NT2/D1 (cell line): ENCODE data around the gene ARRB1.

ENCODE experiments used
- SUZ12 ChIP-seq: IDR thresholded peaks from 2 replicates; pipeline ENCODE4 v1.6.1; 2011; ENCODE audit not compliant: insufficient read length, insufficient read depth; ENCODE audit errors: extremely low read depth
- YY1 ChIP-seq: IDR thresholded peaks from 2 replicates; pipeline ENCODE4 v1.6.1; 2011; ENCODE audit not compliant: insufficient read length, insufficient read depth
- ZNF274 ChIP-seq: IDR thresholded peaks from 2 replicates; pipeline ENCODE4 v1.6.1; 2011; ENCODE audit warnings: mild to moderate bottlenecking, low read depth, low read length

- TF ChIP-seq ZNF274 (no peak), SUZ12 (no peak), YY1 (no peak)
These were observed 45.5 kb downstream of the ARRB1 start for GRCh38 chr11:75305993-75306392.
